Kidney (tissue), 14 donors: ENCODE results near the gene IL17F. TPM values are rescaled to one million over a fixed set of nuclear protein-coding genes. Genes with fewer than 3 reads are reported as not detected.

ENCODE experiments used
- DNase-seq, 5 donors: peaks; one replicate each; pipeline ENCODE4 v3.0.0-alpha.2; 2013 to 2020
- FAIRE-seq: peaks from 2 replicates; lab custom pipeline; 2012; peaks lifted over from hg19 to GRCh38; lab: Jason Lieb, UNC
- H3K27ac ChIP-seq, 2 donors: one replicate each; pipeline ENCODE4 v1.7.0; 2013; ENCODE audit warnings: low read depth in 2 of 2, low read length in 2 of 2, inconsistent platforms in 1 of 2
- H3K27me3 ChIP-seq: one replicate; pipeline ENCODE4 v1.7.1; 2013; ENCODE audit warnings: low read length, inconsistent platforms; ENCODE audit not compliant: control insufficient read depth, insufficient read depth
- H3K36me3 ChIP-seq, 3 donors: one replicate each; pipeline versions ENCODE4 v1.7.0 to v1.7.1; 2013; ENCODE audit warnings: low read length in 3 of 3, control low read depth in 1 of 3, inconsistent platforms in 1 of 3; ENCODE audit not compliant: insufficient read depth in 3 of 3, control insufficient read depth in 2 of 3
- H3K4me1 ChIP-seq, 3 donors: one replicate each; pipeline versions ENCODE4 v1.7.0 to v1.7.1; 2013; ENCODE audit warnings: low read length in 3 of 3, inconsistent platforms in 1 of 3, low read depth in 1 of 3; ENCODE audit not compliant: control insufficient read depth in 2 of 3, insufficient read depth in 2 of 3
- H3K4me3 ChIP-seq, 3 donors: one replicate each; pipeline versions ENCODE4 v1.7.0 to v1.8.1; 2013; ENCODE audit warnings: low read length in 3 of 3, control low read depth in 1 of 3, inconsistent platforms in 1 of 3
- H3K9ac ChIP-seq, 3 donors: one replicate each; pipeline versions ENCODE4 v1.7.0 to v1.7.1; 2013; ENCODE audit warnings: low read length in 3 of 3, control low read depth in 1 of 3, inconsistent platforms in 1 of 3
- H3K9me3 ChIP-seq, 3 donors: one replicate each; pipeline versions ENCODE4 v1.7.0 to v1.7.1; 2013; ENCODE audit warnings: low read length in 3 of 3, control low read depth in 1 of 3, inconsistent platforms in 1 of 3; ENCODE audit not compliant: control insufficient read depth in 2 of 3, insufficient read depth in 1 of 3
- intact Hi-C: fragments of 100-400 bp; cut with DNase I; formaldehyde crosslinking; loops from one replicate; pipeline ENCODE4 v1.11.1; 2022
- polyA plus RNA-seq: library from polyadenylated mRNA; stranded (reverse); fragments of 350-450 nt; fragmentation: Illumina TruSeq; extraction: RNeasy Lipid Tissue Mini Kit (QIAGEN cat#74804); gene quantifications from one replicate; pipeline ENCODE4 v1.2.3, GENCODE V29; 2014; ENCODE audit warnings: low read depth, low replicate concordance; ENCODE audit not compliant: insufficient read depth
- total RNA-seq: library from RNA; stranded (reverse); fragmentation: NEBNext Ultra II Directional; extraction: Animal tissue kit (Norgen Biotek cat#: 25700); gene quantifications from one replicate; pipeline ENCODE4 v1.2.1, GENCODE V29; 2021
- TF ChIP-seq, protein P1 (sequence below): IDR thresholded peaks from 3 replicates; pipeline ENCODE4 v1.5.1; 2012; ENCODE audit warnings: mild to moderate bottlenecking, moderate library complexity, borderline replicate concordance; ENCODE audit not compliant: insufficient read depth; ENCODE audit errors: extremely low read depth
- donor health status: control.
- donor health status: control.
- donor health status: control.
- donor health status: control.
- donor health status: control.
- donor health status: DM: yes; HTN: yes; CAD: no.
- donor health status: Normal renal cell carcinoma (clear cell type).

Gene IL17F
- total and polyA plus RNA-seq, 2 donors from 2014 or later = not detected

DNA sequence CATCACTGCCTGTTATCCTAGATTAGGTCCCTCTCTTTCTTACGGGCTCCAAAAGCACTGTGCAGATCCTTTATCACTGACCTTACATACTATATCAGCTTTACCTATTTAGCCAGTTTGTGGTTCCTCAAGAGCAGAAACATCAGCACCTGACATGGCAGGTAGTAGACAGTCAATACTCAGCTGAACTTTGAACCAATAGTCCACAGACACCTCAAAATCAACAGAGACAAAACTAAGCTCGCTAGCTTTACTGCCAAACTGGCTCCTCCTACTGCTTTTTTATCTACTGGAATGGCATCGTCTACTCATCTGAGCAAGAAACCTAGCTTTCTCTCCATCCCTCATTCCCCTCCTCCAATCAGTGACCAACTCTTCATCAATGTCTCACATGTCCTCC, 52.5 kb downstream of the IL17F start:
- DNase-seq = no peak
- TF ChIP-seq, protein P1, sequence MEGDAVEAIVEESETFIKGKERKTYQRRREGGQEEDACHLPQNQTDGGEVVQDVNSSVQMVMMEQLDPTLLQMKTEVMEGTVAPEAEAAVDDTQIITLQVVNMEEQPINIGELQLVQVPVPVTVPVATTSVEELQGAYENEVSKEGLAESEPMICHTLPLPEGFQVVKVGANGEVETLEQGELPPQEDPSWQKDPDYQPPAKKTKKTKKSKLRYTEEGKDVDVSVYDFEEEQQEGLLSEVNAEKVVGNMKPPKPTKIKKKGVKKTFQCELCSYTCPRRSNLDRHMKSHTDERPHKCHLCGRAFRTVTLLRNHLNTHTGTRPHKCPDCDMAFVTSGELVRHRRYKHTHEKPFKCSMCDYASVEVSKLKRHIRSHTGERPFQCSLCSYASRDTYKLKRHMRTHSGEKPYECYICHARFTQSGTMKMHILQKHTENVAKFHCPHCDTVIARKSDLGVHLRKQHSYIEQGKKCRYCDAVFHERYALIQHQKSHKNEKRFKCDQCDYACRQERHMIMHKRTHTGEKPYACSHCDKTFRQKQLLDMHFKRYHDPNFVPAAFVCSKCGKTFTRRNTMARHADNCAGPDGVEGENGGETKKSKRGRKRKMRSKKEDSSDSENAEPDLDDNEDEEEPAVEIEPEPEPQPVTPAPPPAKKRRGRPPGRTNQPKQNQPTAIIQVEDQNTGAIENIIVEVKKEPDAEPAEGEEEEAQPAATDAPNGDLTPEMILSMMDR = no peak
- intact Hi-C loops = no loop called here
- Histone ChIP-seq H3K4me1 (no peaks in the 10 kb centered on the region), H3K9me3 (no peaks in the 10 kb centered on the region), H3K9ac (no peak overlapping the region), H3K27me3 (no peaks in the 10 kb centered on the region), H3K4me3 (no peak overlapping the region), H3K36me3 (no peaks in the 10 kb centered on the region), H3K27ac (no peak overlapping the region)
- FAIRE-seq = no peak

DNA sequence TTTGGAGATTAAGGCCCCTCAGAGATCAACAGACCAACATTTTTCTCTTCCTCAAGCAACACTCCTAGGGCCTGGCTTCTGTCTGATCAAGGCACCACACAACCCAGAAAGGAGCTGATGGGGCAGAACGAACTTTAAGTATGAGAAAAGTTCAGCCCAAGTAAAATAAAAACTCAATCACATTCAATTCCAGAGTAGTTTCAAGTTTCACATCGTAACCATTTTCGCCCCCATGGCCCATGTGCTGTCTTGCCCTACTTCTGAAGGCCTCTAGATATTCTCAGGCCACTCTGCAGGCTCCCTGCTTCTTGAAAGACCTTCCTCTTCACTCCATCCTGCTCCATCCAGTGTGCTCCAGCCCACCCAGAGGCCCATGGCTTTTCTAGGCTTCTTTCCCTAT, 53.9 kb downstream of the IL17F start:
- TF ChIP-seq, protein P1 = no peak
- Histone ChIP-seq H3K27me3 (no peaks in the 10 kb centered on the region), H3K27ac (no peak overlapping the region), H3K9ac (no peak overlapping the region), H3K36me3 (no peaks in the 10 kb centered on the region), H3K9me3 (no peaks in the 10 kb centered on the region), H3K4me3 (no peak overlapping the region), H3K4me1 (no peaks in the 10 kb centered on the region)
- intact Hi-C loops = no loop called here
- DNase-seq (no peak), FAIRE-seq (no peak)

DNA sequence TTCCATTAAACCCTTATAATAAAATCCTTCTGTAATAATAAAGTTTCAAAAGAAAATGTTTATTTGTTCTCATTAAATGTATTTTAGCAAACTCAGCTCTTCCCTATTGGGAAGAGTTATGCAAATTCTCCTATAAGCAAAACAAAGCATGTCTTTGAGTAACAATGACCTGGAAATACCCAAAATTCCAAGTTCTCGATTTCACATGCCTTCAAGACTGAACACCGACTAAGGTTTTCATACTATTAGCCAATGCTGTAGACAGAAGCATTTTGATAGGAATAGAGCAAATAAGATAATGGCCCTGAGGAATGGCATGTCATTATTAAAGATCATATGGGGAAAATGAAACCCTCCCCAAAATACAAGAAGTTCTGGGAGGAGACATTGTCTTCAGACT, 54.3 kb downstream of the IL17F start:
- no peaks in the 10 kb centered on the region for H3K4me1 ChIP-seq
- no peak overlapping the region for H3K9ac ChIP-seq
- no peak overlapping the region for H3K4me3 ChIP-seq
- DNase-seq (no peak), FAIRE-seq (no peak)
- no peak overlapping the region for H3K27ac ChIP-seq
- H3K27me3 ChIP-seq = no peaks in the 10 kb centered on the region
- intact Hi-C loops = no loop called here
- H3K9me3 ChIP-seq = no peaks in the 10 kb centered on the region
- H3K36me3 ChIP-seq = no peaks in the 10 kb centered on the region
- TF ChIP-seq, protein P1 = no peak

DNA sequence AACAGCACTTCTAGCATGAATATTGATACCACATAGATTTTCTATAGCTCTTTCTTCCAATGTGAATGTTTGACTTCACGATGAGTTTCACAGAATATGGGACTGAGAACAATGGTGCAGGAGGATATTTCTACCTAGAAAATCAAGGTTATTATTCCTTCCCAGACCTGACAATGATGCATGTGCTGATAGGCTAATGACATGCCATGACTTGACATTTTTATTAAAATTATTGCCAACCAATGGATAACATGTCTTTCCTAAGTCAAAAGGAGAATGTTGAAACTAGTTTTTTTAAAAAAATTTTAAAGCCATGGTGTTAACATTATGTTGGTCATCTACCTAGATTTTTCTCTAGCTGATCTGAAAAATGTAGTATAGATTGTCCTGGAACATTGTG, 57.2 kb downstream of the IL17F start:
- Histone ChIP-seq H3K4me1 (no peaks in the 10 kb centered on the region), H3K9ac (no peak overlapping the region), H3K27me3 (no peaks in the 10 kb centered on the region), H3K36me3 (no peaks in the 10 kb centered on the region), H3K27ac (no peak overlapping the region), H3K9me3 (no peaks in the 10 kb centered on the region), H3K4me3 (no peak overlapping the region)
- DNase-seq (no peak), FAIRE-seq (no peak)
- intact Hi-C loops = no loop called here
- TF ChIP-seq, protein P1 = no peak
